EH (cell line): Measurements from ENCODE around the gene SEC14L5.
A peak's percentile ranks its signal among the peaks of the same experiment; 100 is the strongest.

Source experiments
- DNase-seq: peaks from one replicate; pipeline ENCODE4 v3.0.0-alpha.2; 2015; ENCODE audit warnings: low read depth

SEC14L5 gene

DNA sequence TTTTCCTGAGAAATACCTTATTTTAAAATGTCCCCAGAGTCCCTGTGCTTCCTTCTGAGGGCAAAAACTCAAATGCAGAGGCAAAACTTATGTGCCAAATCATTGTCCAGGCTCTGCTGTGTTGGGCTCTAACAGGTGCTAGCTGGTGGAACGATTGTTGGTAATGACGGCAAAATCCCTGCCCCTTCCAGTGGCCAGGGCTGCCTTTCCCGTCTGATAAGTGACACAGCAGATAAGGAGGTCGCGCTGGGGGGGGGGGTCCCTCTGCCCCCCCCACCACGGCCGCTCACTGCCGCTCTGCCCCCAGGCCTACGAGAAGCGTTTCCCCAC lies 29.1 kb downstream of the SEC14L5 start:
- DNase-seq = no peak

DNA sequence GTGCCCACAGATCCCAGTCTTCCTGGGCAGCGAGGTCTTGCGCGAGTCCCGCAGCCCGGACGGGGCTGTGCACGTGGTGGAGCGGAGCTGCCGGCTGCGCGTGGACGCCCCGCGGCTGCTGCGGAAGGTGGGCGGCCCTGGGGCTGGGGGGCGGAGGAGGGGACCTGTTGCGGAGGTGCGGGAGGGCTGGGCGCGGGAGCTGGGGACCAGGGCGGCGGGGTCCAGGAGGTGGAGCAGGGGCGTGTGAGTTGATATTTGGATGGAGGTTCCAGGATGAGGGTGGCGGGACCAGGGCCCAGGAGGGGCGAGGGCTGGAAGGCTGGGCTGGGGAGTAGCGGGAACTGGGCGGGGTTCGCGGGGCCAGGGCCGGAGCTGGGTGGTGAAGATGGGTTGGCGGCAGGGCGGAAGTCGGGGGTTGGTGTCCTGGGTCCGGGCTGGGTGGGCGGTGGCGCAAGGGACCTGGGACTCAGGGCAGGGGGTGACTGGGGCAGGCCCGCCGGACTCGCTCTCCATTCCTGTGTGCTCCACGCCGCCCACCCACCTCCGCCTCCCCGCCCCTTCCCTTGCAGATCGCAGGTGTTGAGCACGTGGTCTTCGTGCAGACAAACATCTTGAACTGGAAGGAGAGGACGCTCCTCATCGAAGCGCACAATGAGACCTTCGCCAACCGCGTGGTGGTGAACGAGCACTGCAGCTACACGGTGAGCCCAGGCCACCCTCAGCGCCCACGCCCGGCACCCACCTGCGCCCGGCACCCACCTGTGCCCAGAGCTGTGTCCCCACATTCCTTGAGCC lies 29.6 kb downstream of the SEC14L5 start:
- no peak for DNase-seq

DNA sequence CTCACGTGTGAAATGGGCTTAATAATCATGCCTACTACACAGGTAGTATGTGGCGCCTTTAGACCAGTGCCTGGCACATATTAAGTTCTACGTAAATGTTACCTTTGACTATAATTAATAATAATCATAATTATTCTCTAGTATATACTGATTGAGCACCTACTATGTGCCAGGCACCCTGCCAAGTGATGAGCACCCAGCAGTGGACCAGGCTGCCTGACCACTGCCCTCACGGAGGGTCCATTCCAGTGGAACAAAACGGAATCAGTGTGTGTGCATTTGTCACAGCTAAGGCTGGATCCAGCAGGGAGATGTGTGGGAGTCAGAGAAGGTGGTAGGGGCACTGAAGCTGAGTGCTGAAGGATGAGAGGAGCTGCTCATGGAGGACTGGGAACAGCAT lies 30.5 kb downstream of the SEC14L5 start:
- DNase-seq = no peak

GRCh38 chr16:4989391-4990006 lies 31.4 kb downstream of the SEC14L5 start:
- DNase-seq = no peak

DNA sequence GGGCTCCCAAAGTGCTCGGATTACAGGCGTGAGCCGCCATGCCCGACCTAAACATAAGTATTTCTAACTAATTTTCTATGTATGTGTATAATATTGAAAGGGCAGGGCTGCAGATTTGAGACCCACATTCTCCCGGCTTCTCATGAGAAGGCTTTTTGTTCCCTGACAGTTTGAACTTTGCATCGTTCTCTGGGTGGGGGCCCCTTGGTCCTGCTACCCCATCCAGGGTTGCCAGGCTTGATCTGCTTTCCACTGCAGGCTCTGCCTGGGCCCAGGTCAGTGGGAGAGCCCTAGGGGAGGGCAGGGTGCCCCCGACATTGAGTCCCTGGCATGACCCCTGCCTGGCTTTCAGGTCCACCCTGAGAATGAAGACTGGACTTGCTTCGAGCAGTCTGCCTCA lies 32.3 kb downstream of the SEC14L5 start:
- DNase-seq = no peak

DNA sequence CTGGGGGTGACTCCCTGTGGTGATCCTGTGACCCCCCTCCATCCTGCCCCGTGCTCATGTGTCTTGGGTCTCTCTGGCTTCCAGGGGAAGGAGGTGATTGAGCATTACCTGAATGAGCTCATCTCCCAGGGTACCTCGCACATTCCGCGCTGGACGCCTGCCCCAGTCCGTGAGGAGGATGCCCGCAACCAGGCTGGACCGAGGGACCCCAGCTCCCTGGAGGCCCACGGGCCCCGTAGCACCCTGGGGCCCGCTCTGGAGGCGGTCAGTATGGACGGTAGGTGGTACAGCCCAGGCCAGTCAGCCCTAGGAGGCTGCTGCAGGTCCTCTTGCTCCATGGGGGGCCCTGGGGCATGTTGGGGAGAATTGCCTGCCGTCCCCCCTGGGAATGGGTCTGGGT lies 33.6 kb downstream of the SEC14L5 start:
- DNase-seq = no peak

GRCh38 chr16:4994719-4995434 lies 36.7 kb downstream of the SEC14L5 start:
- no peak for DNase-seq

- no peak for DNase-seq
Measured at GRCh38 chr16:5000573-5001001, 42.5 kb downstream of the SEC14L5 start.

- DNase-seq = no peak
Measured at GRCh38 chr16:5001571-5001970, 43.4 kb downstream of the SEC14L5 start.

DNA sequence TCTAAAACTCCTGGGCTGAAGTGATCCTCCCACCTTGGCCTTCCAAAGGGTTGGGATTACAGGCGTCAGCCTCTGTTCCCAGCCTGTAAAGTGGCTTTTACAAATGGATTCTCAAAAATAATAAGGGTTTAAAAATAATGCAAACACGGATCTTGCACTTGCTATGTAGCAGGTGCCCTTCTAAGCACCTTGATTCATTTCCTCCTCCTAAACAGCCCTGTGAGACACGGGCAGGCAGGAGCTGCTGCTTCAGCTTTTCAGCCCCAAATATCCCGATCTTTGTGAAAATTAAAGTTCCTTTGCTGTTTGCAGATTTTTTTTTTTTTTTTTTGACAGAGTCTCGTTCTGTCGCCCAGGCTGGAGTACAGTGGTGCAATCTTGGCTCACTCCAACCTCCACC lies 43.9 kb downstream of the SEC14L5 start:
- DNase-seq = no peak

DNA sequence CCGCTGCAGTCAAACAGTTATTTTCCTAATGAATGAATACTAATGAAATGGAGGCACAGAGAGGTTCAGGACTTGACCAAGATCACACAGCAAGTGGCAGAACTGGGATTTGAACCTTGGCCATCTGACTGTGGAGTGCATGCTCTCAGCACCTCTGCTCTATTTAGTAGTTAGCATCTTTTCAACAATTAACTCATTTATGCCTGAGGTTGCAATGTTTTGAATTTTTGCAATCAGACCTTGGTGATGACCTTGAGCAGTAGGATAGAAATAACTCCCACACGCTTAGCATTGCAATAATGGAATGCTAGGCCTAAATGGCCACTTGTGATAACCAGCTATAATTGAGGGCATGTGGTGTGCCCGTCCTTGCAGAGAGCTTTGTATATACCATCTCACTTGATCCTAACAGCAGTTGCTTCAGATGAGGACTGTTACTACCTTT lies 44.6 kb downstream of the SEC14L5 start:
- no peak for DNase-seq

GRCh38 chr16:5003211-5003610 lies 45.1 kb downstream of the SEC14L5 start:
- DNase-seq = no peak

DNA sequence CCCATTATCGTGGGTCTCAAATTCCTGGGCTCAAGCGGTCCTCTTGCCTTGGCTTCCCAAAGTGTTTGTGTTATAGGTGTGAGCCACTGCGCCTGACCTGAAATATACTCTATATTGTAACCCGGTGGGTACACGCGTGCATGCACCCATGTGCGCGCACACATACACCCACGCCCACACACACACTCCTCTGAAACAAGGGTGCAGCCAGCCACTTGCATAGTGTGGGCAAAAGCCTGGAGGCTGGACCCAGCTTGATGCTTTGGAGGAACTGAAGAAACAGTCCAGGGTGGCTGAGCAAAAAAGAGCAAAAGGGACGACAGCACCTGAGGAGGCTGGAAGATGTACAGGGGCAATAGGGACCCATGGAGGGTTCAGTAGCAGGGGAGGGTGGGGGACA lies 45.7 kb downstream of the SEC14L5 start:
- no peak for DNase-seq

GRCh38 chr16:5004311-5004710 lies 46.2 kb downstream of the SEC14L5 start:
- no peak for DNase-seq

DNA sequence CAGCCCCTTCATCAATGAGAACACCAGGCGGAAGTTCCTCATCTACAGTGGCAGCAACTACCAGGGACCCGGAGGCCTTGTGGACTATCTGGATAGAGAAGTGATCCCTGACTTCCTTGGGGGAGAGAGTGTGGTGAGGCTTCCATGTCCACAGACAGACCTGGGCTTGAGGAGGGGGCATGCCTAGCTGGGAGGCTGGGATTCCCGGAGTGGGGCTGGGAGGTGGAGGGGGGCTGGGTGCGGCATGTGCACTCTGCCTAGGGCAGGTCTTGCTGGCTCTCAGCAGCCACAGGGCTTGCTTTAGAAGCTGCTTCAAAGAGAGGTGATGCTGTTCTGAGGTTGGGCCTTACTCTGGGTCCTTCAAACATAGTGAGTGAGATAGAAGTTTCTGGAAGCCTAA lies 47.8 kb downstream of the SEC14L5 start:
- no peak for DNase-seq

DNA sequence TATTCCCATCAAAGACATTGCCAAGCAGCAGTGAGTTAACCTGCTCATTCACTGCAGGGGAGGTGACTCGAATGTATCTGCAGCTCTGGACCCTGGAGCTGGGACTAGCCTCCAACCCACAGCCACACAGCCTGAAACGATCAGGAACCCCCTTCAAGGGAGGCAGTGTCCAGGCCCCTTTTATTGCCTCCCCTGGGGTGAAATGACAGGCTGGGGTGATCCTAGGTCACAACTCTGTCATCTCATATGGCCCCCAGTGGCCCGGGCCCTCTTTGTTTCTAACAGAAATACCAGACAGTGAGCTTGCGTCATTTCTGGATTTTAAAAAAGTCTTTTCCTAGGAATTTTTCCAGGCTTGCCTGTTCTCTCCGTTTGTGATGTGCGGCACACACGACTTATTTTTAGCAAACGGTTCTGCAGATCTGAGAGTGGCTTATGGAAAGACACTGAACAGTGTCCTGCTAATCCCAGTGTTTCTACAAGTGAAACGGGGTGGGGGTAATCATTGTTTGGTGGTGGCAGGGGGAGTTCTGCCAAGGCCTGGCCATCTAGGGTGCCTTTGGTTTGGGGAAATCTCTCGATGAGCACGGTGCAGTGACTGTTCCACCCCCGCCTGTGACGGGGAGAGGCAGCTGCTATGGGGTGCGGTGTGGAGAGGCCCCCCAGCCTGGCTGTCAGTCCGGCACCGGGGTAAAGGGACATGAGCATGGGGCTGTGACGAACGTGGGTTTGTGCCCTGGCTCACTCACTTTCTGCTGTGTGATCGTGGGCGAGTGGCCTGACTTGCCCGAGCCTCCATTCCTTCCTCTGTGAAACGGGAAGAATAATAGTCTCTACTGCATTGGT lies 48.4 kb downstream of the SEC14L5 start:
- peak; percentile 13 for DNase-seq

DNA sequence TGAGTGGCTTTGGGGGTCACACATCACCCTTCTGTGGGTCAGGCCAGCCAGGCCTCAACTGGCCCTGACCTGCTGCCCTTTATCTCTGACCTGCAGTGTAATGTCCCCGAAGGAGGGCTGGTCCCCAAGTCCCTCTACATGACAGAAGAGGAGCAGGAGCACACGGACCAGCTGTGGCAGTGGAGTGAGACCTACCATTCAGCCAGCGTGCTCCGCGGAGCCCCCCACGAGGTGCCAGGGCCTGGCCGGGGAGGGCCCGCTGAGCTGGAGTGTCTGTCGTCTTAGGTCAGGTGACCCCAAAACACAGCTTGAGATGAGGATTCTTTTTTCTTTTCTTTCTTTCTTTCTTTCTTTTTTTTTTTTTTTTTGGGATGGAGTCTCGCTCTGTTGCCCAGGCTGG lies 49.1 kb downstream of the SEC14L5 start:
- DNase-seq = no peak

DNA sequence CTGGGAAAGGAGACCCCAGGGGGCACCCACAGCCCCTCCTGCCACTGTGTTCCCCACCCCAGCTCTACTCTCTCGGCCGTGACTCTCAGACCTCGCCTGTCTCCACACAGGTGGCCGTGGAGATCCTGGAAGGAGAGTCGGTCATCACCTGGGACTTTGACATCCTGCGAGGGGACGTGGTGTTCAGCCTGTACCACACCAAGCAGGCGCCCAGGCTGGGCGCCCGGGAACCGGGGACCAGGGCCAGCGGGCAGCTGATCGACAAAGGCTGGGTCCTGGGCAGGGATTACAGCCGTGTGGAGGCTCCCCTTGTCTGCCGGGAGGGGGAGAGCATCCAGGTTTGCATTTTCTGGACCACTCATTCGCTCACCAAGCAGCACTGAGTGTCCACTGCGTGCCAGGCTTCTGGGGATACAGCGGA lies 50.2 kb downstream of the SEC14L5 start:
- DNase-seq = no peak

GRCh38 chr16:5010576-5011329 lies 52.6 kb downstream of the SEC14L5 start:
- no peak for DNase-seq

GRCh38 chr16:5011637-5012036 lies 53.5 kb downstream of the SEC14L5 start:
- DNase-seq = no peak

- no peak for DNase-seq
Measured at GRCh38 chr16:5012887-5013286, 54.8 kb downstream of the SEC14L5 start.

GRCh38 chr16:5015351-5015750 lies 57.2 kb downstream of the SEC14L5 start:
- peak; percentile 5 for DNase-seq
